Natural killer cell treated with Interleukin-12 subunit alpha and Interleukin-12 subunit beta and Interleukin-15 and Interleukin-18, amount 100 ng/mL, for 72 hours (primary cell): ENCODE measurements around the gene SNCAIP. TPM values are rescaled to one million over a fixed set of nuclear protein-coding genes. Genes with fewer than 3 reads are reported as not detected.

Source experiments
- ATAC-seq, 2 donors: fragments of 150-1000 bp; cut with Tn5 transposase in 1 of 2; sonication (Bioruptor Pico), chemical (Tn5 transposase) in 1 of 2; 2 replicates each; pipeline ENCODE4 v1.10.0; 2021
- DNase-seq: peaks from one replicate; pipeline ENCODE4 v3.0.0; 2022; ENCODE audit warnings: low spot score
- H3K27ac Mint-ChIP-seq, 2 donors: 1 replicate in 1 of 2; 2 replicates in 1 of 2; pipeline ENCODE4 v1.8.0; 2022; ENCODE audit warnings: mixed read lengths in 2 of 2, mild to moderate bottlenecking in 1 of 2, moderate library complexity in 1 of 2
- H3K27me3 Mint-ChIP-seq, 2 donors: 1 replicate in 1 of 2; 2 replicates in 1 of 2; pipeline ENCODE4 v1.8.0; 2022; ENCODE audit warnings: mixed read lengths in 2 of 2
- H3K36me3 Mint-ChIP-seq: one replicate; pipeline ENCODE4 v1.8.0; 2022; ENCODE audit warnings: mixed read lengths
- H3K4me1 Mint-ChIP-seq, 2 donors: 1 replicate in 1 of 2; 2 replicates in 1 of 2; pipeline ENCODE4 v1.8.0; 2022; ENCODE audit warnings: low read depth in 2 of 2, mixed read lengths in 2 of 2, mild to moderate bottlenecking in 1 of 2
- H3K4me3 Mint-ChIP-seq: one replicate; pipeline ENCODE4 v1.8.0; 2022; ENCODE audit warnings: mixed read lengths
- H3K9me3 Mint-ChIP-seq: 2 replicates; pipeline ENCODE4 v1.8.0; 2022; ENCODE audit warnings: mixed read lengths
- total RNA-seq, 2 donors: library from RNA; stranded (reverse); gene quantifications; one replicate each; pipeline ENCODE4 v1.2.3, GENCODE V29; 2022

Gene SNCAIP
- total RNA-seq, 2 donors from 2014 or later: not detected

GRCh38 chr5:122494109-122494508, 182.1 kb downstream of the SNCAIP start:
- Mint-ChIP-seq H3K27ac (no peak overlapping the region), H3K4me3 (no peak overlapping the region), H3K36me3 (no peaks in the 10 kb centered on the region), H3K27me3 (peaks cover 0 to 7% of the 10 kb centered on the region in 2 donors), H3K9me3 (peaks cover 4% of the 10 kb centered on the region), H3K4me1 (no peaks in the 10 kb centered on the region)
- DNase-seq: no peak
- no peak for ATAC-seq

- Mint-ChIP-seq H3K9me3 (no peaks in the 10 kb centered on the region), H3K27ac (no peak overlapping the region), H3K4me1 (no peaks in the 10 kb centered on the region), H3K27me3 (no peaks in the 10 kb centered on the region), H3K36me3 (no peaks in the 10 kb centered on the region), H3K4me3 (no peak overlapping the region)
- DNase-seq (no peak), ATAC-seq (no peak)
Measured at GRCh38 chr5:122498163-122498562, 186.1 kb downstream of the SNCAIP start.

GRCh38 chr5:122499585-122499984, 187.5 kb downstream of the SNCAIP start:
- no peaks in the 10 kb centered on the region for H3K36me3 Mint-ChIP-seq
- H3K27me3 Mint-ChIP-seq: no peaks in the 10 kb centered on the region
- ATAC-seq (no peak), DNase-seq (no peak)
- no peak overlapping the region for H3K27ac Mint-ChIP-seq
- H3K9me3 Mint-ChIP-seq: no peaks in the 10 kb centered on the region
- no peaks in the 10 kb centered on the region for H3K4me1 Mint-ChIP-seq
- H3K4me3 Mint-ChIP-seq: no peak overlapping the region

- Mint-ChIP-seq H3K4me1 (no peaks in the 10 kb centered on the region), H3K27ac (no peak overlapping the region), H3K36me3 (no peaks in the 10 kb centered on the region), H3K27me3 (no peaks in the 10 kb centered on the region), H3K4me3 (no peak overlapping the region), H3K9me3 (no peaks in the 10 kb centered on the region)
- no peak for DNase-seq
- ATAC-seq: no peak
Measured at GRCh38 chr5:122500245-122501088, 188.4 kb downstream of the SNCAIP start.

- ATAC-seq: no peak
- H3K36me3 Mint-ChIP-seq: no peaks in the 10 kb centered on the region
- H3K4me1 Mint-ChIP-seq: no peaks in the 10 kb centered on the region
- no peak overlapping the region for H3K4me3 Mint-ChIP-seq
- no peaks in the 10 kb centered on the region for H3K9me3 Mint-ChIP-seq
- H3K27ac Mint-ChIP-seq: no peak overlapping the region
- no peaks in the 10 kb centered on the region for H3K27me3 Mint-ChIP-seq
- no peak for DNase-seq
Measured at GRCh38 chr5:122501089-122501435, 189.0 kb downstream of the SNCAIP start.

- no peak overlapping the region for H3K27ac Mint-ChIP-seq
- no peaks in the 10 kb centered on the region for H3K36me3 Mint-ChIP-seq
- ATAC-seq (no peak), DNase-seq (no peak)
- peaks cover 5% of the 10 kb centered on the region for H3K9me3 Mint-ChIP-seq
- H3K27me3 Mint-ChIP-seq: no peaks in the 10 kb centered on the region
- no peak overlapping the region for H3K4me3 Mint-ChIP-seq
- H3K4me1 Mint-ChIP-seq: no peaks in the 10 kb centered on the region
Measured at GRCh38 chr5:122507045-122507444, 195.0 kb downstream of the SNCAIP start.

- no peaks in the 10 kb centered on the region for H3K36me3 Mint-ChIP-seq
- no peaks in the 10 kb centered on the region for H3K27me3 Mint-ChIP-seq
- H3K9me3 Mint-ChIP-seq: peaks cover 5% of the 10 kb centered on the region
- ATAC-seq: no peak
- no peaks in the 10 kb centered on the region for H3K4me1 Mint-ChIP-seq
- H3K4me3 Mint-ChIP-seq: no peak overlapping the region
- DNase-seq: no peak
- H3K27ac Mint-ChIP-seq: no peak overlapping the region
Measured at GRCh38 chr5:122507581-122507980, 195.5 kb downstream of the SNCAIP start.

GRCh38 chr5:122508623-122509022, 196.6 kb downstream of the SNCAIP start:
- DNase-seq: no peak
- peaks cover 5% of the 10 kb centered on the region for H3K9me3 Mint-ChIP-seq
- H3K36me3 Mint-ChIP-seq: no peaks in the 10 kb centered on the region
- H3K4me3 Mint-ChIP-seq: no peak overlapping the region
- no peaks in the 10 kb centered on the region for H3K4me1 Mint-ChIP-seq
- no peak overlapping the region for H3K27ac Mint-ChIP-seq
- no peaks in the 10 kb centered on the region for H3K27me3 Mint-ChIP-seq
- no peak for ATAC-seq

Other genes starting within 250 kb of the SNCAIP start
- gene LOX, start 234.0 kb upstream of the SNCAIP start, total RNA-seq: not detected
- not detected for gene ZNF474, start 182.7 kb upstream of the SNCAIP start, total RNA-seq